Measurements from ENCODE around the gene NAB2.
"Not testable (repeated sequence)": the region's sequence is repeated elsewhere in the genome, so short reads cannot be mapped to it uniquely, and the experiment has no call there.

NAB2 gene

GRCh38 chr12:57066245-57066644, 22.7 kb upstream of the NAB2 start:
- Histone ChIP-seq H3K4me2 (ENCODE audit: low read depth, low read length, poor library complexity, severe bottlenecking) (no peak overlapping the region), H4K20me1 (ENCODE audit: low read depth, low read length) (no peaks in the 10 kb centered on the region), H3F3A (ENCODE audit: insufficient read depth) (peaks cover 37% of the 10 kb centered on the region; the same call in 1 of the 2 replicates), H2AFZ (ENCODE audit: low read depth, low read length, severe bottlenecking) (no peak overlapping the region), H3K9me3 (ENCODE audit: insufficient read depth, low read length) (no peaks in the 10 kb centered on the region), H3K36me3 (ENCODE audit: low read length) (peaks cover 47% of the 10 kb centered on the region), H3K79me2 (ENCODE audit: insufficient read depth, low read length) (peaks cover 9% of the 10 kb centered on the region; the same call in 1 of the 2 replicates), H3K27me3 (ENCODE audit: low read length) (no peaks in the 10 kb centered on the region), H3K9ac (ENCODE audit: low read length) (no peak overlapping the region), H3K27ac (ENCODE audit: low read depth, low read length) (no peak overlapping the region), H3K4me3 (ENCODE audit: insufficient read depth, low read length, poor library complexity, severe bottlenecking) (no peak overlapping the region), H3K9me2 (replicated peaks; ENCODE audit: insufficient read depth, low read length) (no peaks in the 10 kb centered on the region)
- TF ChIP-seq EZH2phosphoT487 (conservative IDR thresholded peaks at IDR 0.05; ENCODE audit: low read length) (no peak), CTCF (IDR thresholded peaks at IDR 0.05; ENCODE audit: insufficient read depth, low read length, poor library complexity, severe bottlenecking) (no peak)

GRCh38 chr12:57069523-57069922, 19.4 kb upstream of the NAB2 start:
- Histone ChIP-seq H3K9me2 (replicated peaks; ENCODE audit: insufficient read depth, low read length) (no peaks in the 10 kb centered on the region), H3K9me3 (ENCODE audit: insufficient read depth, low read length) (no peaks in the 10 kb centered on the region), H4K20me1 (ENCODE audit: low read depth, low read length) (no peaks in the 10 kb centered on the region), H3F3A (ENCODE audit: insufficient read depth) (peaks cover 31% of the 10 kb centered on the region), H3K27me3 (ENCODE audit: low read length) (no peaks in the 10 kb centered on the region), H3K9ac (ENCODE audit: low read length) (no peak overlapping the region), H3K27ac (ENCODE audit: low read depth, low read length) (peak overlapping the region; percentile 24; the same call in 1 of the 2 replicates), H3K36me3 (ENCODE audit: low read length) (peaks cover 39% of the 10 kb centered on the region), H3K4me2 (ENCODE audit: low read depth, low read length, poor library complexity, severe bottlenecking) (no peak overlapping the region), H3K79me2 (ENCODE audit: insufficient read depth, low read length) (peaks cover 25% of the 10 kb centered on the region), H2AFZ (ENCODE audit: low read depth, low read length, severe bottlenecking) (no peak overlapping the region), H3K4me3 (ENCODE audit: insufficient read depth, low read length, poor library complexity, severe bottlenecking) (no peak overlapping the region)
- TF ChIP-seq EZH2phosphoT487 (conservative IDR thresholded peaks at IDR 0.05; ENCODE audit: low read length) = no peak
- peak; percentile 72 for TF ChIP-seq CTCF (IDR thresholded peaks at IDR 0.05; ENCODE audit: insufficient read depth, low read length, poor library complexity, severe bottlenecking)

- H3K4me3 ChIP-seq (ENCODE audit: insufficient read depth, low read length, poor library complexity, severe bottlenecking) = no peak overlapping the region
- H3F3A ChIP-seq (ENCODE audit: insufficient read depth) = peaks cover 25% of the 10 kb centered on the region
- TF ChIP-seq CTCF (IDR thresholded peaks at IDR 0.05; ENCODE audit: insufficient read depth, low read length, poor library complexity, severe bottlenecking) (no peak), EZH2phosphoT487 (conservative IDR thresholded peaks at IDR 0.05; ENCODE audit: low read length) (no peak)
- no peaks in the 10 kb centered on the region for H3K9me2 ChIP-seq (replicated peaks; ENCODE audit: insufficient read depth, low read length)
- H3K79me2 ChIP-seq (ENCODE audit: insufficient read depth, low read length) = peaks cover 46% of the 10 kb centered on the region
- H4K20me1 ChIP-seq (ENCODE audit: low read depth, low read length) = no peaks in the 10 kb centered on the region
- no peak overlapping the region for H3K27ac ChIP-seq (ENCODE audit: low read depth, low read length)
- no peak overlapping the region for H2AFZ ChIP-seq (ENCODE audit: low read depth, low read length, severe bottlenecking)
- no peaks in the 10 kb centered on the region for H3K9me3 ChIP-seq (ENCODE audit: insufficient read depth, low read length)
- peak overlapping the region; percentile 10 for H3K4me2 ChIP-seq (ENCODE audit: low read depth, low read length, poor library complexity, severe bottlenecking)
- H3K9ac ChIP-seq (ENCODE audit: low read length) = no peak overlapping the region
- peaks cover 35% of the 10 kb centered on the region for H3K36me3 ChIP-seq (ENCODE audit: low read length)
- no peaks in the 10 kb centered on the region for H3K27me3 ChIP-seq (ENCODE audit: low read length)
Measured at GRCh38 chr12:57072661-57073060, 16.3 kb upstream of the NAB2 start.

- not testable (repeated sequence) for H3K27me3 ChIP-seq (ENCODE audit: low read length); H3K9me2 ChIP-seq (replicated peaks; ENCODE audit: insufficient read depth, low read length); H3K9ac ChIP-seq (ENCODE audit: low read length); H2AFZ ChIP-seq (ENCODE audit: low read depth, low read length, severe bottlenecking); H3K4me3 ChIP-seq (ENCODE audit: insufficient read depth, low read length, poor library complexity, severe bottlenecking); H3K9me3 ChIP-seq (ENCODE audit: insufficient read depth, low read length); H4K20me1 ChIP-seq (ENCODE audit: low read depth, low read length)
- Histone ChIP-seq H3K27ac (ENCODE audit: low read depth, low read length) (peak overlapping the region; percentile 12; the same call in 1 of the 2 replicates), H3K36me3 (ENCODE audit: low read length) (peaks cover 27% of the 10 kb centered on the region), H3K4me2 (ENCODE audit: low read depth, low read length, poor library complexity, severe bottlenecking) (peak overlapping the region; percentile 11), H3F3A (ENCODE audit: insufficient read depth) (peaks cover 25% of the 10 kb centered on the region), H3K79me2 (ENCODE audit: insufficient read depth, low read length) (peaks cover 51% of the 10 kb centered on the region)
Measured at GRCh38 chr12:57073566-57074450, 15.1 kb upstream of the NAB2 start.

Measured in SU-DHL-6 (cell line).